ENCODE results near the gene TMEM61. TPM values are rescaled to one million over a fixed set of nuclear protein-coding genes. Genes with fewer than 3 reads are reported as not detected.

The TMEM61 gene
- total RNA-seq, 6 donors from 2014 or later = 2.3 to 8.1 (median 2.9) TPM; not detected in 1

DNA sequence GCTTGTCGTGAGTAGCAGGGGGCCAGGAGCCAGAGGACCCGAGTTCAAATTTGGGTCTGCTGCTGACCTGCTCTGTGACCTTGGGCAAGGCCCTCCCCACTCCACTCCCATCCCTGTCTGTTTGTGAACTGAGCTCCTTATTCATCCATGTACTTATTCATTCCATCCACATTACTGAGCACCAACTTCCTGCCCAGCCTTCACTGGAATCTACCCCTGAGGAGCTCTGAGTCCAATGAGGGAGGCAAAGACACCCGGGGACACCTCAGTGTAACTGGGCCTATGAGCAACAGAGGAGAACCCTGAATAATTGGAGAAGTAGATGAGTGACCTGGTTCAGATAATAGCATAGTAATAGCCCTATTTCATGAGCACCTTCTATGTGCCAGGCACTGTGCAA, 27.2 kb downstream of the TMEM61 start:
- no peak overlapping the region for H3K27ac ChIP-seq
- WGBS, 2 donors = 76 to 87% methylated on average over 3 of the region's 3 CpGs
- H3K4me3 ChIP-seq = no peak overlapping the region
- H3K4me1 ChIP-seq = no peaks in the 10 kb centered on the region
- no peaks in the 10 kb centered on the region for H3K36me3 ChIP-seq
- H3K27me3 ChIP-seq = no peaks in the 10 kb centered on the region
- DNase-seq (no peak), ATAC-seq (ENCODE audit: low FRiP score in 2 of 2) (no peak)
- TF ChIP-seq, protein P1, sequence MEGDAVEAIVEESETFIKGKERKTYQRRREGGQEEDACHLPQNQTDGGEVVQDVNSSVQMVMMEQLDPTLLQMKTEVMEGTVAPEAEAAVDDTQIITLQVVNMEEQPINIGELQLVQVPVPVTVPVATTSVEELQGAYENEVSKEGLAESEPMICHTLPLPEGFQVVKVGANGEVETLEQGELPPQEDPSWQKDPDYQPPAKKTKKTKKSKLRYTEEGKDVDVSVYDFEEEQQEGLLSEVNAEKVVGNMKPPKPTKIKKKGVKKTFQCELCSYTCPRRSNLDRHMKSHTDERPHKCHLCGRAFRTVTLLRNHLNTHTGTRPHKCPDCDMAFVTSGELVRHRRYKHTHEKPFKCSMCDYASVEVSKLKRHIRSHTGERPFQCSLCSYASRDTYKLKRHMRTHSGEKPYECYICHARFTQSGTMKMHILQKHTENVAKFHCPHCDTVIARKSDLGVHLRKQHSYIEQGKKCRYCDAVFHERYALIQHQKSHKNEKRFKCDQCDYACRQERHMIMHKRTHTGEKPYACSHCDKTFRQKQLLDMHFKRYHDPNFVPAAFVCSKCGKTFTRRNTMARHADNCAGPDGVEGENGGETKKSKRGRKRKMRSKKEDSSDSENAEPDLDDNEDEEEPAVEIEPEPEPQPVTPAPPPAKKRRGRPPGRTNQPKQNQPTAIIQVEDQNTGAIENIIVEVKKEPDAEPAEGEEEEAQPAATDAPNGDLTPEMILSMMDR (IDR thresholded peaks at IDR 0.05) = no peak
- TF ChIP-seq POLR2AphosphoS5 (IDR thresholded peaks at IDR 0.05) (no peak), POLR2A (IDR thresholded peaks at IDR 0.05) (no peak), EP300 (IDR thresholded peaks at IDR 0.05) (no peak)
- no peaks in the 10 kb centered on the region for H3K9me3 ChIP-seq

DNA sequence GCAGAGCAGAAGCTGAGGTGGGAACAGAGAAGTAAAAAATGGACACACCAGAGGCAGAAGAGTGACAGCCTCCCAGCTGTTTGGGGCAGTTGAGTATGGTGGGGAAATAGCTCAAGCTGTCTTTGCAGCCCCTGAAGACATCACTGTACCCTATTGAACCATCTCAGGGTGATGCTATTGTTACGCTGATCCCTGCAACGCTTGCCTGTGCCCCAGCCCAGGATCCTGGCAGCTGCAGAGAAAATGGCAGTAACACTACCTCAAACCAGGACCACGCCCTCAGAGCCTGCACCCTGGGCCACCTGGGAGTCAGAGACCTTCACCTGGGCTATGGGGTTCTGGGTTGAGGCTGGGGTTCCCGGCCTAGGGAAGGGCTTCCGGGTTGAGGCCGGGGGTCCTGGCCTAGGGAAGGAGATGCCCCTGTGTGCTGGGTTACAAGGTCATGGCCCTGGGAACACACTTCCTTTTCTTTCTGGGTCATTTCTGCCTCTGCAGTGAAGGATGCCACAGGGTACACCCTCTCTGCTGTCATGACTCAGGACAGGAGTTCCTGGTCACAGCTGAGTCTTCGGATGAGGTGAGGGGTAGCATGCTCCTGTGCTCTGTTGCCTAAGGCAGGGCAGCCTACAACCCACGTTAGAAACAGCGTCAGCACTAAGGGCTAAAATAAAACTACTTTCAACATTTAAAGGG, 29.9 kb downstream of the TMEM61 start:
- no peak for DNase-seq
- Histone ChIP-seq H3K36me3 (no peaks in the 10 kb centered on the region), H3K27me3 (no peaks in the 10 kb centered on the region), H3K4me3 (no peak overlapping the region), H3K9me3 (no peaks in the 10 kb centered on the region), H3K27ac (no peak overlapping the region), H3K4me1 (no peaks in the 10 kb centered on the region)
- WGBS, 2 donors = 78 to 93% methylated on average over 4 to 9 of the region's 9 CpGs
- no peak for ATAC-seq (ENCODE audit: low FRiP score in 2 of 2)
- no peak for TF ChIP-seq POLR2A (IDR thresholded peaks at IDR 0.05)
- no peak for TF ChIP-seq POLR2AphosphoS5 (IDR thresholded peaks at IDR 0.05)
- TF ChIP-seq, protein P1 (IDR thresholded peaks at IDR 0.05) = no peak
- no peak for TF ChIP-seq EP300 (IDR thresholded peaks at IDR 0.05)

DNA sequence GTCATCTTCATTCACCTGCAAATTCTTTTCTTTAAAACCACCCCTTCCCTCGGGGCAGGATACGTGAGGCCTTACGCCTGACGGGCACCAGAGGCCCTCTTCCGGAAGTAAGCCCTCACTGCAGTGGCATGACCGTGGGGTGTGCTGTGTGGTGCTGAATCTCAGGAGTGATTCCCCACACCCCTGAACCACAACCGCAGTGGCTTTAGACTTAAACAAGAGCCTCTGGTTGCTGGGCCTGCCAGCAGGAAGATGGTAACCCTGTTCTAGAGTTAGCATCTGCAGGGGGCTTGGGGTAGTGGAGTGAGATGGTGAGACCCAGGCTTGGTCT, 30.4 kb downstream of the TMEM61 start:
- H3K4me1 ChIP-seq = no peaks in the 10 kb centered on the region
- no peaks in the 10 kb centered on the region for H3K9me3 ChIP-seq
- no peak overlapping the region for H3K4me3 ChIP-seq
- no peak for ATAC-seq (ENCODE audit: low FRiP score in 2 of 2)
- TF ChIP-seq POLR2AphosphoS5 (IDR thresholded peaks at IDR 0.05) = no peak
- no peak for TF ChIP-seq EP300 (IDR thresholded peaks at IDR 0.05)
- TF ChIP-seq, protein P1 (IDR thresholded peaks at IDR 0.05) = no peak
- no peak for TF ChIP-seq POLR2A (IDR thresholded peaks at IDR 0.05)
- H3K27me3 ChIP-seq = no peaks in the 10 kb centered on the region
- H3K36me3 ChIP-seq = no peaks in the 10 kb centered on the region
- 84 to 95% methylated on average over 7 of the region's 7 CpGs for WGBS, 2 donors
- no peak for DNase-seq
- no peak overlapping the region for H3K27ac ChIP-seq

DNA sequence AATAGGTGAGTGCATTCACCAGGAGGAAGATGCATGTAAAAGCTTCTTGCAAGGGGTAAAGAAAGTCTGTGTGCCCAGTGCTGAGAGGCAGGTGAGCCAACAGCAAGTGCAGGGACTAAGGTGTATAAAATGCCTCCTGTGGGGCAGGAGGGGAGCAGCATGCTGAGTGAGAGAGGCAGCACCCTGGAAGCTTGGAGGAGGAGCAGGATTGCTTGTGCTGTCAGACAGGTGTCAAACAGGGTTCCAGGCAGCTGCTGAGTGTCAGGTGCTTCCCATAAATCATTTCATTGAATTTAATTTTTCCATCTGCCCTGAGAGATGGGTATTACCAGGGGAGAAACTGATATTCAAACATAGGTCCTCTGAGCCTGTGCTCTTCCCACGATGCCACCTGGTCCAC, 32.2 kb downstream of the TMEM61 start:
- Histone ChIP-seq H3K4me1 (no peaks in the 10 kb centered on the region), H3K36me3 (no peaks in the 10 kb centered on the region), H3K27ac (no peak overlapping the region), H3K4me3 (no peak overlapping the region), H3K27me3 (no peaks in the 10 kb centered on the region), H3K9me3 (no peaks in the 10 kb centered on the region)
- 68% methylated on average over 1 of the region's 1 CpG for WGBS, 2 donors
- TF ChIP-seq EP300 (IDR thresholded peaks at IDR 0.05) (no peak), POLR2A (IDR thresholded peaks at IDR 0.05) (no peak), POLR2AphosphoS5 (IDR thresholded peaks at IDR 0.05) (no peak)
- TF ChIP-seq, protein P1 (IDR thresholded peaks at IDR 0.05) = no peak
- ATAC-seq (ENCODE audit: low FRiP score in 2 of 2) (no peak), DNase-seq (no peak)

DNA sequence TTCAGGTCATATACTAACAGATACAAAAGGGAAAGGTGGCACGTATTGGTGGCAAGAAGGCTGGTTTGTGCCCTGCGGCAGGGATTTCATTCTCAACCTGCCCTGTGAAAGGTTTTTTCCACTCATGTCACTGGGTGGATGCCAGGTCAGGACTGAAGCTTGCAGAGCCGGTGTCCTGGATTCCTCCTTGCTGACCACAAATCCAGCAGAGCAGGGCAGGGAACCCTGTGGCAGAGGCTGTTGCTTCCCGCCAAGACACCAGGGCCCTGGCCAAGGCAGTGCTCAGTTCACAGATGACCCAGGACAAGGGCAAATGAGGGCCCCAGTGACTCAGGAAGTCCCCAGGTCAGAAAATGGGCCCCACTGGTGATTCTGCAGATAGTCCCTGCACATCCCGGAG, 34.7 kb downstream of the TMEM61 start:
- no peak for ATAC-seq (ENCODE audit: low FRiP score in 2 of 2)
- H3K4me3 ChIP-seq = no peak overlapping the region
- H3K27me3 ChIP-seq = no peaks in the 10 kb centered on the region
- no peak overlapping the region for H3K27ac ChIP-seq
- no peak for DNase-seq
- no peaks in the 10 kb centered on the region for H3K36me3 ChIP-seq
- 79 to 86% methylated on average over 5 of the region's 5 CpGs for WGBS, 2 donors
- no peak for TF ChIP-seq EP300 (IDR thresholded peaks at IDR 0.05)
- no peak for TF ChIP-seq POLR2A (IDR thresholded peaks at IDR 0.05)
- TF ChIP-seq, protein P1 (IDR thresholded peaks at IDR 0.05) = no peak
- TF ChIP-seq POLR2AphosphoS5 (IDR thresholded peaks at IDR 0.05) = no peak
- H3K9me3 ChIP-seq = no peaks in the 10 kb centered on the region
- H3K4me1 ChIP-seq = no peaks in the 10 kb centered on the region

Data from upper lobe of left lung (tissue), 6 donors.